GM19467 (cell line): ENCODE measurements around the gene CSNK2A2.

Experiments
- ATAC-seq: cut with Tn5 transposase; IDR thresholded peaks from one replicate; pipeline ENCODE4 v1.9.1; 2021; ENCODE audit warnings: mild to moderate bottlenecking, moderate library complexity; ENCODE audit not compliant: unreplicated experiment

Gene CSNK2A2

GRCh38 chr16:58200004-58200797, 2.3 kb upstream of the CSNK2A2 start:
- no peak for ATAC-seq

GRCh38 chr16:58198803-58199411, 1.0 kb upstream of the CSNK2A2 start:
- no peak for ATAC-seq

- no peak for ATAC-seq
These were observed 443 bp downstream of the CSNK2A2 start for GRCh38 chr16:58197314-58198012.

- ATAC-seq: no peak
These were observed 1.0 kb downstream of the CSNK2A2 start for GRCh38 chr16:58196898-58197313.

GRCh38 chr16:58195771-58196170, 2.1 kb downstream of the CSNK2A2 start:
- no peak for ATAC-seq

GRCh38 chr16:58195344-58195743, 2.6 kb downstream of the CSNK2A2 start:
- ATAC-seq: no peak

GRCh38 chr16:58194790-58195189, 3.1 kb downstream of the CSNK2A2 start:
- no peak for ATAC-seq

- no peak for ATAC-seq
These were observed 10.1 kb downstream of the CSNK2A2 start for GRCh38 chr16:58187665-58188421.

GRCh38 chr16:58187092-58187491, 10.8 kb downstream of the CSNK2A2 start:
- no peak for ATAC-seq

GRCh38 chr16:58186176-58186944, 11.5 kb downstream of the CSNK2A2 start:
- no peak for ATAC-seq

- ATAC-seq: no peak
These were observed 20.6 kb downstream of the CSNK2A2 start for GRCh38 chr16:58177353-58177710.

- ATAC-seq: no peak
These were observed 21.1 kb downstream of the CSNK2A2 start for GRCh38 chr16:58176608-58177352.

- ATAC-seq: no peak
These were observed 27.7 kb downstream of the CSNK2A2 start for GRCh38 chr16:58170223-58170622.

- no peak for ATAC-seq
These were observed 37.1 kb downstream of the CSNK2A2 start for GRCh38 chr16:58160855-58161254.

- no peak for ATAC-seq
These were observed 39.2 kb downstream of the CSNK2A2 start for GRCh38 chr16:58158725-58159124.

GRCh38 chr16:58157951-58158540, 39.9 kb downstream of the CSNK2A2 start:
- ATAC-seq: no peak

GRCh38 chr16:58157239-58157638, 40.7 kb downstream of the CSNK2A2 start:
- no peak for ATAC-seq

- no peak for ATAC-seq
These were observed 42.1 kb downstream of the CSNK2A2 start for GRCh38 chr16:58155839-58156238.

GRCh38 chr16:58154345-58154744, 43.6 kb downstream of the CSNK2A2 start:
- ATAC-seq: no peak
